ENCODE measurements around the gene SNX9. TPM values are rescaled to one million over a fixed set of nuclear protein-coding genes. Genes with fewer than 3 reads are reported as not detected.

SNX9 gene
- total and polyA plus RNA-seq, 2 of the 8 experiments (the other 6 are each of a cell fraction or from before 2014, with no cell fraction given) = 11.8 to 23.2 TPM

- H3K79me2 ChIP-seq (ENCODE audit: control insufficient read depth in 1 of 2, insufficient read depth in 2 of 2, low read length in 2 of 2) = peaks cover 9 to 98% of the 10 kb centered on the region in 2 experiments; a peak in 3 of 4 replicates
- H2AFZ ChIP-seq (ENCODE audit: low read length) = no peak overlapping the region
- H3K23me2 ChIP-seq (ENCODE audit: low read depth, low read length) = no peaks in the 10 kb centered on the region; the same call in 1 of the 2 replicates
- no peak overlapping the region for H3K23ac ChIP-seq (ENCODE audit: insufficient read length)
- no peak overlapping the region for H3K4ac ChIP-seq (replicated peaks; ENCODE audit: insufficient read length, low read depth, low read length)
- no peak overlapping the region for H3K4me3 ChIP-seq (ENCODE audit: extremely low read depth in 1 of 4, insufficient read depth in 2 of 4, low read depth in 3 of 4, low read length in 4 of 4)
- no peak for DNase-seq (ENCODE audit: low read depth in 1 of 2, low spot score in 2 of 2)
- no peak for FAIRE-seq
- no peak overlapping the region for H2BK12ac ChIP-seq (ENCODE audit: low read depth, low read length)
- H3K79me1 ChIP-seq (ENCODE audit: low read depth, low read length) = peaks cover 2% of the 10 kb centered on the region; the same call in 1 of the 2 replicates
- ChIA-PET CTCF (ENCODE audit: partially characterized antibody) (no interaction called here), POLR2A (ENCODE audit: partially characterized antibody) (interaction anchor here (0.8 to 1.5 kb wide), 2 partner anchors 9 to 11 kb away, joined by 4 to 8 read pairs; no protein-coding TSS in a partner anchor)
- H3K27ac ChIP-seq (ENCODE audit: low read depth, low read length) = no peak overlapping the region
- TF ChIP-seq EZH2 (IDR thresholded peaks at IDR 0.05; ENCODE audit: low read depth, low read length, severe bottlenecking) (no peak), RBBP5 (IDR thresholded peaks at IDR 0.05; ENCODE audit: borderline replicate concordance, low read depth, low read length) (no peak), CBX5 (IDR thresholded peaks at IDR 0.05; ENCODE audit: low read depth, low read length) (no peak), CHD1 (IDR thresholded peaks at IDR 0.05; ENCODE audit: low read depth, low read length) (no peak), CTCF (IDR thresholded peaks at IDR 0.05; ENCODE audit: control extremely low read depth in 1 of 3, insufficient read depth in 1 of 3, low read depth in 1 of 3, low read length in 3 of 3) (no peak)
- 99% methylated on average over 4 of the region's 4 CpGs; no CpG with 5 or more reads in 1 of the 2 experiments for WGBS, 2 experiments (ENCODE audit: extremely low coverage in 1 of 2, insufficient coverage in 1 of 2, insufficient read length in 1 of 2, insufficient replicate concordance in 2 of 2, low coverage in 1 of 2, low lambda C conversion rate in 2 of 2, missing lambda C conversion rate in 1 of 2)
- H2BK120ac ChIP-seq (replicated peaks; ENCODE audit: low read depth, low read length) = no peak overlapping the region
- no peak overlapping the region for H3K9ac ChIP-seq (replicated peaks in 1 of 4; ENCODE audit: extremely low read depth in 1 of 4, low read depth in 3 of 4, low read length in 3 of 4)
- no peak overlapping the region for H2BK15ac ChIP-seq (ENCODE audit: low read length)
- no peaks in the 10 kb centered on the region; a peak in 1 of 8 replicates for H3K36me3 ChIP-seq (ENCODE audit: control insufficient read depth in 2 of 4, insufficient read depth in 4 of 4, low read length in 3 of 4)
- H2BK5ac ChIP-seq (ENCODE audit: low read depth, low read length) = no peak overlapping the region
- no peak overlapping the region for H3K56ac ChIP-seq (replicated peaks; ENCODE audit: insufficient read length, low read depth, low read length)
- no peaks in the 10 kb centered on the region for H3K9me3 ChIP-seq (ENCODE audit: insufficient read depth in 2 of 2, low read depth in 1 of 2, low read length in 1 of 2)
- H3K27me3 ChIP-seq (replicated peaks in 1 of 4; ENCODE audit: control insufficient read depth in 3 of 4, extremely low read depth in 1 of 4, insufficient read depth in 3 of 4, low read length in 3 of 4) = no peaks in the 10 kb centered on the region
- H3K18ac ChIP-seq (ENCODE audit: extremely low read depth, low read length) = no peak overlapping the region
- H4K91ac ChIP-seq (replicated peaks; ENCODE audit: insufficient read length, low read length) = no peak overlapping the region
- H2AK5ac ChIP-seq (ENCODE audit: low read depth, low read length) = no peak overlapping the region
- no peak overlapping the region for H4K8ac ChIP-seq (ENCODE audit: extremely low read depth, insufficient read depth, low read length)
- no peak overlapping the region for H2BK20ac ChIP-seq (ENCODE audit: low read length)
- H3K4me2 ChIP-seq (ENCODE audit: insufficient read depth in 1 of 2, low read depth in 2 of 2, low read length in 2 of 2) = no peak overlapping the region
- H4K20me1 ChIP-seq (replicated peaks in 1 of 2; ENCODE audit: control insufficient read depth in 1 of 2, insufficient read depth in 2 of 2, low read length in 2 of 2) = peaks cover 3 to 4% of the 10 kb centered on the region in 2 experiments
- H4K5ac ChIP-seq (ENCODE audit: insufficient read length, low read depth, low read length) = no peak overlapping the region
- H3K4me1 ChIP-seq (replicated peaks in 1 of 4; ENCODE audit: control insufficient read depth in 3 of 4, insufficient read depth in 4 of 4, low read length in 3 of 4) = peaks cover 2 to 14% (median 5%) of the 10 kb centered on the region in 4 experiments; a peak in 6 of 7 replicates
- no peak overlapping the region for H3K14ac ChIP-seq (ENCODE audit: insufficient read length)
Measured at GRCh38 chr6:157842212-157842611, 19.2 kb downstream of the SNX9 start.

All from H1 (cell line).